ENCODE data around the gene PLA2G3. TPM values are rescaled to one million over a fixed set of nuclear protein-coding genes. Genes with fewer than 3 reads are reported as not detected.
"Not testable (repeated sequence)": the region's sequence is repeated elsewhere in the genome, so short reads cannot be mapped to it uniquely, and the experiment has no call there.

PLA2G3 gene
- total RNA-seq, 3 donors from 2014 or later, result 0.22 TPM; not detected in 2

DNA sequence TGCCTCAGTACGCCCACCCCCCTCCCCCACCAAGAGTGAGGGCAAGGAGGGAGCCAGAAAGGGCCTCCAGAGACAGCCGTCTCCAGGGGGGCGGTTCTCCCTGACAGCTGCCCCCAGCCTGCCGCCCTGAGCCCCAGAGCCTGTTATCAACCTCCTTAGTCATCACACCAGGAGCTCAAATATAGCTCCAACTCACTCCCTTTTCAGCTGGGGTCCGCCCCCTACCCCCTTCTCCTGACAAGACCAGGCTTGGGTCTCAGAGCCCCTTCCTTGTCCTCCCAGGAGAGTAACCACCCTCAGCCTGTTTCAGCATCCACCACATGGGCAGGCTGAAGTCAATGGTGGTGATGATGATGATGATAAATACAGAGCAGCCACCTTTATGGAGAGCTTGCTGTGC, 20.1 kb downstream of the PLA2G3 start:
- Histone ChIP-seq H3K9me3 (no peaks in the 10 kb centered on the region), H3K4me1 (ENCODE audit: low read depth) (peaks cover 10% of the 10 kb centered on the region), H3K4me3 (no peak overlapping the region), H3K36me3 (ENCODE audit: low read depth) (no peaks in the 10 kb centered on the region)
- no peak for DNase-seq
- intact Hi-C loops (cut with DNase I, micrococcal nuclease), result no loop called here
- no peak for TF ChIP-seq CTCF (IDR thresholded peaks at IDR 0.05)
- no peak for ATAC-seq

- intact Hi-C loops (cut with DNase I, micrococcal nuclease), result no loop called here
- H3K9me3 ChIP-seq, result no peaks in the 10 kb centered on the region
- no peaks in the 10 kb centered on the region for H3K36me3 ChIP-seq (ENCODE audit: low read depth)
- DNase-seq, result no peak
- H3K4me3 ChIP-seq, result no peak overlapping the region
- H3K4me1 ChIP-seq (ENCODE audit: low read depth), result peaks cover 10% of the 10 kb centered on the region
- no peak for ATAC-seq
- TF ChIP-seq CTCF (IDR thresholded peaks at IDR 0.05), result no peak
These were observed 21.1 kb downstream of the PLA2G3 start for GRCh38 chr22:31119026-31119717.

DNA sequence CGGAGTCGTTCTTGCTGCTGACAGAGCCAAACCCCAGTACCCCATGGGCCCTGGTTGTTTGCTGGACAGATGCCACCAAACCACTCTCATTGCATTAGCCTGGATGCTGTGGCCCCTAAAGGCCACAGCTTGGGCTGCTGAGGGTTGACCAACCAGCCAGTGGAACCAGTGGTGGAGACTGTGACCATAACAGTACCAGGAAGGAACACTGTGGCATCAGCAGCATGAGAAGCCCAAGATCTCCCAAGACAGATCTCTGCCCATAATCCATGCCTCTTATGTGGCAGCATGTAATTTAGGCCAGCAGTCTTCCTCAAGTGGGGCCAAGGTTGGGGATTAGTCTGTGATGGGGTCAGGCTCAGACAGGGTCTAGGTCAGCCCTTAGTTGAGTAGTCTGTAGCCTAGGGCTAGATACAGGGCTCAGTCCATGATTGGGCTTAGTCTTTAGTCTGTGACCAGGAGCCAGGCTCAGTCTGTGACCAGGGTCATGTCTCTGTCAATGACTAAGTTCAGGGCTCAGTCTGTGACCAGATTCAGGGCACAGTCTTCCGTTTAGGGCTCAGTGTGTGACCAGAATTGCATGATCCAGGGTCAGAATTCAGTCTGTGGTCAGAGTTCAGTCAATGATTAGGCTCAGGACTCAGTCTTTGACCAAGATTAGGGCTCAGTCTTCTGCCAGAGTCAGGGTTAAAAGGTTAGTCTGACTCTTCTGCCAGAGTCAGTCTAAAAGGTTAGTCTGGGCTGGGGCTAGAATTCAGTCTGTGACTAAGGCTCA, 22.1 kb downstream of the PLA2G3 start:
- H3K9me3 ChIP-seq, result no peaks in the 10 kb centered on the region
- no peak for DNase-seq
- no peak for TF ChIP-seq CTCF (IDR thresholded peaks at IDR 0.05)
- ATAC-seq, result peak; percentile 2
- H3K36me3 ChIP-seq (ENCODE audit: low read depth), result no peaks in the 10 kb centered on the region
- H3K4me3 ChIP-seq, result no peak overlapping the region
- intact Hi-C loops (cut with DNase I, micrococcal nuclease), result no loop called here
- H3K4me1 ChIP-seq (ENCODE audit: low read depth), result peaks cover 10% of the 10 kb centered on the region

GRCh38 chr22:31112547-31113091, 27.7 kb downstream of the PLA2G3 start:
- H3K36me3 ChIP-seq (ENCODE audit: low read depth); H3K9me3 ChIP-seq; H3K4me1 ChIP-seq (ENCODE audit: low read depth); intact Hi-C loops (cut with DNase I, micrococcal nuclease); ATAC-seq; H3K4me3 ChIP-seq; DNase-seq: not testable (repeated sequence)

DNA sequence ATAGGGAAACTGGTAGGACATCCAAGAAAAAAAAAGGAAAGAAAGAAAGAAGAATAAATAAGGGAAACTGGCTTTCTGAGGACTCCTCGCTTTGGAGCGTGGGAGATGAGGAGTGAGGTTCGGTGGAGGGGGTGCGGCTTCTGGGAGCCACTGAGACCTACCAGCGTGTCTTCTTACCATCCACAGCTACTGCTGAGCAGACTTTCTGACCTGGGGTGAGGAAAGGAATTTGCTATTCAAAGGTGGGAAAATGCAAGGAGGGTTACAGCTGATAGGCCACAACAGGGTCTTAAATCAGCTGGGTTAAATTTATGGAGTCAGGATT, 32.5 kb downstream of the PLA2G3 start:
- intact Hi-C loops (cut with DNase I, micrococcal nuclease), result loop anchor here in 1 of 2 donors (5.0 kb wide), 1 partner anchor 39 kb away; no protein-coding TSS in a partner anchor
- ATAC-seq (peak; percentile 2), DNase-seq (no peak)
- H3K4me1 ChIP-seq (ENCODE audit: low read depth), result peaks cover 11% of the 10 kb centered on the region
- H3K4me3 ChIP-seq, result no peak overlapping the region
- TF ChIP-seq CTCF (IDR thresholded peaks at IDR 0.05), result no peak
- no peaks in the 10 kb centered on the region for H3K36me3 ChIP-seq (ENCODE audit: low read depth)
- H3K9me3 ChIP-seq, result no peaks in the 10 kb centered on the region
